Mesothelial cell of epicardium (in vitro differentiated cells): ENCODE measurements around the gene ZNF106. TPM values are rescaled to one million over a fixed set of nuclear protein-coding genes. Genes with fewer than 3 reads are reported as not detected.

Experiments
- DNase-seq, 2 experiments: peaks; one replicate each; pipeline ENCODE4 v3.0.0; 2021; ENCODE audit warnings: low spot score in 2 of 2; ENCODE audit not compliant: unreplicated experiment in 2 of 2
- H3K27ac Mint-ChIP-seq: 2 replicates; pipeline ENCODE4 v1.8.0; 2021; ENCODE audit warnings: mixed read lengths
- H3K27me3 Mint-ChIP-seq: 2 replicates; pipeline ENCODE4 v1.8.0; 2021; ENCODE audit warnings: low read depth, mixed read lengths
- H3K36me3 Mint-ChIP-seq: 2 replicates; pipeline ENCODE4 v1.8.0; 2021; ENCODE audit warnings: mixed read lengths
- H3K4me1 Mint-ChIP-seq: 2 replicates; pipeline ENCODE4 v1.8.0; 2021; ENCODE audit warnings: mixed read lengths
- H3K4me3 Mint-ChIP-seq: 2 replicates; pipeline ENCODE4 v1.8.0; 2021; ENCODE audit warnings: mild to moderate bottlenecking, moderate library complexity, mixed read lengths
- H3K9me3 Mint-ChIP-seq: 2 replicates; pipeline ENCODE4 v1.8.0; 2021; ENCODE audit warnings: mixed read lengths
- CTCF ChIP-seq: fragments of 200-600 bp; sonication (generic); IDR thresholded peaks from one replicate; pipeline ENCODE4 v1.5.0; 2021; ENCODE audit warnings: antibody characterized with exemption; ENCODE audit not compliant: unreplicated experiment
- total RNA-seq: library from RNA; stranded (reverse); gene quantifications from 3 replicates; pipeline ENCODE4 v1.2.1, GENCODE V29; 2021

Gene ZNF106
- total RNA-seq, 1 donor from 2014 or later = 52.9 TPM

- Mint-ChIP-seq H3K27ac (no peak overlapping the region), H3K4me3 (no peak overlapping the region)
- DNase-seq = no peak
Observed at GRCh38 chr15:42392309-42393024, 98.5 kb downstream of the ZNF106 start.

GRCh38 chr15:42387603-42388002 is 103.3 kb downstream of the ZNF106 start:
- no peak overlapping the region for H3K27ac Mint-ChIP-seq
- H3K4me1 Mint-ChIP-seq = peaks cover 1% of the 10 kb centered on the region
- no peak for TF ChIP-seq CTCF
- no peaks in the 10 kb centered on the region for H3K27me3 Mint-ChIP-seq
- no peak for DNase-seq
- no peak overlapping the region for H3K4me3 Mint-ChIP-seq
- H3K9me3 Mint-ChIP-seq = no peaks in the 10 kb centered on the region
- H3K36me3 Mint-ChIP-seq = no peaks in the 10 kb centered on the region

More at GRCh38 chr15:42392309-42393024, 98.5 kb downstream of the ZNF106 start:
- Mint-ChIP-seq H3K36me3 (no peaks in the 10 kb centered on the region), H3K4me1 (no peaks in the 10 kb centered on the region), H3K9me3 (no peaks in the 10 kb centered on the region), H3K27me3 (no peaks in the 10 kb centered on the region)
- no peak for TF ChIP-seq CTCF

GRCh38 chr15:42385980-42386700 is 104.8 kb downstream of the ZNF106 start:
- Mint-ChIP-seq H3K27me3 (no peaks in the 10 kb centered on the region), H3K4me3 (no peak overlapping the region), H3K9me3 (no peaks in the 10 kb centered on the region), H3K36me3 (no peaks in the 10 kb centered on the region), H3K4me1 (peaks cover 1% of the 10 kb centered on the region), H3K27ac (no peak overlapping the region)
- no peak for TF ChIP-seq CTCF
- no peak for DNase-seq

DNA sequence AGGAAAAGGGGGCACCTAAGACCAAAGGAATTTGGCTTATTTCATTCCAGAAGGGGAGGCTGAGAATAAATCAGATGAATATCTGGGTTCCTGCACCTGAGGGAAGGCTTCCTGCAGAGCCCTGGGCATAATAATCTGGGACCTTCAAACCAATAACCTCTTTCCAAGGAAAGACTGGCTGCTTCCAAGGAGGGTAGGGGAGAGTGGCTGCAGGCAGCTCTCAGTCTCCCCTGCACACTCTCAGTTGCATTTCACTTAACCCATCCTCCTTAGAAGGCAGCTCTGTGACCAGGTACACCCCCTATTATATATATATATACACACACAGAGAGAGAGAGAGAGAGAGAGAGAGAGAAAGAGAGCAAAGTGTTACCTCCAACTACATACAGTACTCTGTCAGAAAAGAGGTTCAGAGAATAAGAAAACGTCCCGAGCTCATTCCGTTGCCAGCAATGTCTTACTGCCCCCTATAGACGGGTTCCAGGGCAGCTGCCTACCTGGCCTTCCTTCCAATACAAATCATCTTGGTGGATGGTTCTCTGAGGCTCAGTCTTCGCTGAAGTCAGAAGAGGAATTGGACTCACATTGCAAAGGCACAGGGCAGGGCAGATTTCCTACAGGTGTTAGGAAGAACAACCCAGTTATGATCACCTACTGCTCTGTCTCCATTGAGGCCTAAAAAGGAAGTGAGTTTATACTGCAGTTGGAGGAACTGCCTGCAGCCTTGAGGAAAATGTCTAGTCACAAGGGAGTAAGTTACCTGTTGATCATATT is 105.5 kb downstream of the ZNF106 start:
- peaks cover 1% of the 10 kb centered on the region for H3K4me1 Mint-ChIP-seq
- H3K9me3 Mint-ChIP-seq = no peaks in the 10 kb centered on the region
- peak; percentile 42 for TF ChIP-seq CTCF
- H3K4me3 Mint-ChIP-seq = no peak overlapping the region
- DNase-seq = no peak
- H3K36me3 Mint-ChIP-seq = no peaks in the 10 kb centered on the region
- H3K27me3 Mint-ChIP-seq = no peaks in the 10 kb centered on the region
- no peak overlapping the region for H3K27ac Mint-ChIP-seq

- no peak overlapping the region for H3K27ac Mint-ChIP-seq
- H3K4me1 Mint-ChIP-seq = peaks cover 1% of the 10 kb centered on the region
- no peaks in the 10 kb centered on the region for H3K27me3 Mint-ChIP-seq
- DNase-seq = no peak
- no peak for TF ChIP-seq CTCF
- no peaks in the 10 kb centered on the region for H3K36me3 Mint-ChIP-seq
- peaks cover under 1% of the 10 kb centered on the region for H3K9me3 Mint-ChIP-seq
- no peak overlapping the region for H3K4me3 Mint-ChIP-seq
Observed at GRCh38 chr15:42384597-42384996, 106.3 kb downstream of the ZNF106 start.
